Limb (tissue), 2 donors: ENCODE results near the gene NPHS1.
A peak's percentile ranks its signal among the peaks of the same experiment; 100 is the strongest.
"Not testable (repeated sequence)": the region's sequence is repeated elsewhere in the genome, so short reads cannot be mapped to it uniquely, and the experiment has no call there.

Experiments
- DNase-seq, 2 donors: peaks; one replicate each; pipeline ENCODE4 v3.0.0-alpha.2; 2016; ENCODE audit errors: extremely low spot score in 2 of 2

Gene NPHS1

GRCh38 chr19:35852029-35852780, at the start of gene NPHS1:
NPHS1 (minus strand) TSS chr19:35852504; CDS start chr19:35851837, 667 bp downstream.
- DNase-seq: no peak

- no peak for DNase-seq
Observed at GRCh38 chr19:35901055-35901644, 48.8 kb upstream of the NPHS1 start.

GRCh38 chr19:35899547-35900214, 47.4 kb upstream of the NPHS1 start:
- peak; percentile 81 to 85 for DNase-seq

- DNase-seq: no peak
Observed at GRCh38 chr19:35898499-35898809, 46.1 kb upstream of the NPHS1 start.

GRCh38 chr19:35897706-35898451, 45.6 kb upstream of the NPHS1 start:
- no peak for DNase-seq

- DNase-seq: no peak
Observed at GRCh38 chr19:35896643-35897040, 44.3 kb upstream of the NPHS1 start.

GRCh38 chr19:35895911-35896642, 43.8 kb upstream of the NPHS1 start:
- no peak for DNase-seq

- DNase-seq: no peak
Observed at GRCh38 chr19:35894342-35894741, 42.0 kb upstream of the NPHS1 start.

- not testable (repeated sequence) for DNase-seq
Observed at GRCh38 chr19:35891819-35892218, 39.5 kb upstream of the NPHS1 start.

GRCh38 chr19:35890113-35890650, 37.9 kb upstream of the NPHS1 start:
- DNase-seq: no peak

- DNase-seq: no peak
Observed at GRCh38 chr19:35889370-35890112, 37.2 kb upstream of the NPHS1 start.

GRCh38 chr19:35888398-35888797, 36.1 kb upstream of the NPHS1 start:
- no peak for DNase-seq

GRCh38 chr19:35887197-35887596, 34.9 kb upstream of the NPHS1 start:
- no peak for DNase-seq

GRCh38 chr19:35885904-35886303, 33.6 kb upstream of the NPHS1 start:
- no peak for DNase-seq

GRCh38 chr19:35885225-35885738, 33.0 kb upstream of the NPHS1 start:
- no peak for DNase-seq

- no peak for DNase-seq
Observed at GRCh38 chr19:35883882-35884281, 31.6 kb upstream of the NPHS1 start.

GRCh38 chr19:35882114-35882832, 30.0 kb upstream of the NPHS1 start:
- peak; percentile 33 to 72 for DNase-seq

- DNase-seq: peak; percentile 86 to 90
Observed at GRCh38 chr19:35879770-35880317, 27.5 kb upstream of the NPHS1 start.

GRCh38 chr19:35879068-35879467, 26.8 kb upstream of the NPHS1 start:
- DNase-seq: no peak
